A549 (cell line): Measurements from ENCODE around the gene SYNC. TPM values are rescaled to one million over a fixed set of nuclear protein-coding genes. Genes with fewer than 3 reads are reported as not detected.

Source experiments
- ATAC-seq, 2 experiments: fragments of 200-7000 bp in 1 of 2; fragments of >200 bp in 1 of 2; cut with Nextera tagmentation in 1 of 2; cut with Tn5 transposase in 1 of 2; 3 replicates each; pipeline versions ENCODE4 v1.8.0 to v1.9.1; 2018 to 2020; ENCODE audit warnings: mild to moderate bottlenecking in 1 of 2, moderate library complexity in 1 of 2
- CTCF ChIA-PET: fragments of 300-600 bp; sonication (Branson Sonifier 250); formaldehyde crosslinking; extraction: SDS; loops from one replicate; lab custom pipeline; 2021; ENCODE audit warnings: antibody characterized with exemption, inconsistent platforms; lab: Yijun Ruan, JAX
- POLR2A ChIA-PET: fragments of 350-600 bp; formaldehyde crosslinking; extraction: SDS; loops from one replicate; lab custom pipeline; 2021; ENCODE audit warnings: antibody characterized with exemption, inconsistent platforms; lab: Yijun Ruan, JAX
- DNase-seq, 2 experiments: peaks; one replicate each; pipeline versions ENCODE4 v3.0.0 to v3.0.0-alpha.2; 2011 to 2016; ENCODE audit warnings: low read depth in 1 of 2, low spot score in 1 of 2
- FAIRE-seq: peaks from 2 replicates; lab custom pipeline; 2011; peaks lifted over from hg19 to GRCh38; lab: Jason Lieb, UNC
- H3K27ac ChIP-seq, 2 experiments: fragments of >200 bp; sonication (Bioruptor Twin); formaldehyde crosslinking; 3 replicates each; pipeline ENCODE4 v1.5.1; 2016 to 2017
- H3K4me1 ChIP-seq: fragments of >200 bp; sonication (Bioruptor Twin); formaldehyde crosslinking; 3 replicates; pipeline ENCODE4 v1.6.1; 2016
- H3K4me2 ChIP-seq: fragments of >200 bp; sonication (Bioruptor Twin); formaldehyde crosslinking; 3 replicates; pipeline ENCODE4 v1.6.1; 2016
- H3K4me3 ChIP-seq: fragments of >200 bp; sonication (Bioruptor Twin); formaldehyde crosslinking; 3 replicates; pipeline ENCODE4 v1.5.1; 2016
- H3K9me3 ChIP-seq: fragments of >200 bp; sonication (Bioruptor Twin); formaldehyde crosslinking; 3 replicates; pipeline ENCODE4 v1.6.1; 2016
- CBX8 ChIP-seq: fragments of 200-600 bp; sonication (generic); IDR thresholded peaks from 2 replicates; pipeline ENCODE4 v1.6.1; 2016
- CHD4 ChIP-seq: fragments of 200-600 bp; sonication (generic); IDR thresholded peaks from 2 replicates; pipeline ENCODE4 v1.6.1; 2016; ENCODE audit warnings: antibody characterized with exemption, mild to moderate bottlenecking, borderline replicate concordance
- E2F6 ChIP-seq: IDR thresholded peaks from 2 replicates; pipeline ENCODE4 v1.6.1; 2012; ENCODE audit warnings: low read depth, borderline replicate concordance
- EP300 ChIP-seq, 2 experiments: fragments of >200 bp; sonication (Bioruptor Twin); formaldehyde crosslinking; IDR thresholded peaks; 2 replicates in 1 of 2; 3 replicates in 1 of 2; pipeline ENCODE4 v1.6.1; 2016 to 2017
- ESRRA ChIP-seq: fragments of 150-350 bp; IDR thresholded peaks from 2 replicates; pipeline ENCODE4 v1.6.1; 2014; ENCODE audit warnings: mild to moderate bottlenecking, low read length, borderline replicate concordance
- FOXS1 ChIP-seq: fragments of 250-450 bp; sonication (Bioruptor Pico); IDR thresholded peaks from 2 replicates; pipeline ENCODE4 v1.5.0; 2020; ENCODE audit warnings: mild to moderate bottlenecking, moderate library complexity
- HES2 ChIP-seq: fragments of >200 bp; sonication (Bioruptor Twin); formaldehyde crosslinking; IDR thresholded peaks from 2 replicates; pipeline ENCODE4 v1.6.1; 2016
- HOXB13 ChIP-seq: fragments of 250-450 bp; sonication (Bioruptor Pico); IDR thresholded peaks from 2 replicates; pipeline ENCODE4 v1.5.0; 2020; ENCODE audit warnings: low read depth, mild to moderate bottlenecking, moderate library complexity
- JUN ChIP-seq, 2 experiments: fragments of >200 bp; sonication (Bioruptor Twin); formaldehyde crosslinking; IDR thresholded peaks; 2 replicates in 1 of 2; 3 replicates in 1 of 2; pipeline ENCODE4 v1.6.1; 2016 to 2017
- MYC ChIP-seq: IDR thresholded peaks from 2 replicates; pipeline ENCODE4 v1.6.1; 2012; ENCODE audit warnings: mild to moderate bottlenecking, inconsistent platforms, low read length, improper control_type of control experiment, borderline replicate concordance
- NFE2L2 ChIP-seq: fragments of 150-350 bp; conservative IDR thresholded peaks from 2 replicates; pipeline ENCODE4 v1.6.1; 2014; ENCODE audit warnings: low read length
- NR3C1 ChIP-seq: fragments of >200 bp; sonication (Bioruptor Twin); formaldehyde crosslinking; IDR thresholded peaks from 3 replicates; pipeline ENCODE4 v1.6.1; 2017
- POLR2A ChIP-seq: IDR thresholded peaks from 2 replicates; pipeline ENCODE4 v1.6.1; 2012; ENCODE audit warnings: mild to moderate bottlenecking, low read length
- RAD21 ChIP-seq, 2 experiments: fragments of >200 bp in 1 of 2; sonication (Bioruptor Twin) in 1 of 2; formaldehyde crosslinking in 1 of 2; IDR thresholded peaks in 1 of 2; conservative IDR thresholded peaks in 1 of 2; 2 replicates in 1 of 2; 3 replicates in 1 of 2; pipeline ENCODE4 v1.6.1; 2012 to 2018; ENCODE audit warnings: inconsistent platforms in 1 of 2
- RFX5 ChIP-seq: fragments of 450-650 bp; IDR thresholded peaks from 2 replicates; pipeline ENCODE4 v1.7.1; 2014; ENCODE audit warnings: antibody characterized with exemption, mild to moderate bottlenecking, moderate library complexity
- TFCP2L1 ChIP-seq: fragments of 250-450 bp; sonication (Bioruptor Pico); IDR thresholded peaks from 2 replicates; pipeline ENCODE4 v1.5.0; 2021; ENCODE audit warnings: mild to moderate bottlenecking
- USF2 ChIP-seq: fragments of 450-650 bp; IDR thresholded peaks from 2 replicates; pipeline ENCODE4 v1.6.1; 2014; ENCODE audit warnings: antibody characterized with exemption
- ZFP36 ChIP-seq: fragments of 450-650 bp; IDR thresholded peaks from 2 replicates; pipeline ENCODE4 v1.6.1; 2014; ENCODE audit warnings: borderline replicate concordance; ENCODE audit not compliant: partially characterized antibody
- ZNF302 ChIP-seq: fragments of 250-450 bp; sonication (Bioruptor Pico); IDR thresholded peaks from 2 replicates; pipeline ENCODE4 v1.9.0; 2021; ENCODE audit warnings: inconsistent platforms, mild to moderate bottlenecking, moderate library complexity
- WGBS: methylation state at CpG from one replicate; pipeline ENCODE4 v1.1.6; 2017; ENCODE audit errors: missing lambda C conversion rate; 5-methylcytosine and 5-hydroxymethylcytosine counted together
- polyA plus RNA-seq, 4 experiments: library from polyadenylated mRNA; depleted of rRNA in 3 of 4; stranded (reverse); fragments of >200 nt; fragmentation: RNase III in 1 of 4; extraction: RNeasy Plus Mini Kit Qiagen cat#74134 plus additional on column Dnase treatment in 1 of 4; gene quantifications; 2 replicates in 3 of 4; 3 replicates in 1 of 4; pipeline ENCODE4 v1.2.3, GENCODE V29; 2011 to 2017
- TF ChIP-seq, protein P1 (sequence below): fragments of 150-350 bp; IDR thresholded peaks from 2 replicates; pipeline ENCODE4 v1.6.1; 2014; ENCODE audit warnings: low read depth, mild to moderate bottlenecking, low read length
- TF ChIP-seq, protein P2 (sequence below): fragments of 250-450 bp; sonication (Bioruptor Pico); IDR thresholded peaks from 2 replicates; pipeline ENCODE4 v1.5.0; 2021; ENCODE audit warnings: mild to moderate bottlenecking, moderate library complexity, borderline replicate concordance
- TF ChIP-seq, protein P3 (sequence below): IDR thresholded peaks from 2 replicates; pipeline ENCODE4 v1.6.1; 2012
- TF ChIP-seq, protein P4 (sequence below): fragments of >200 bp; sonication (Bioruptor Twin); formaldehyde crosslinking; IDR thresholded peaks from 3 replicates; pipeline ENCODE4 v1.5.1; 2016

Gene SYNC
- polyA plus RNA-seq, 2 of the 4 experiments (the other 2 are of a cell fraction), result 7.7 to 12.0 TPM

DNA sequence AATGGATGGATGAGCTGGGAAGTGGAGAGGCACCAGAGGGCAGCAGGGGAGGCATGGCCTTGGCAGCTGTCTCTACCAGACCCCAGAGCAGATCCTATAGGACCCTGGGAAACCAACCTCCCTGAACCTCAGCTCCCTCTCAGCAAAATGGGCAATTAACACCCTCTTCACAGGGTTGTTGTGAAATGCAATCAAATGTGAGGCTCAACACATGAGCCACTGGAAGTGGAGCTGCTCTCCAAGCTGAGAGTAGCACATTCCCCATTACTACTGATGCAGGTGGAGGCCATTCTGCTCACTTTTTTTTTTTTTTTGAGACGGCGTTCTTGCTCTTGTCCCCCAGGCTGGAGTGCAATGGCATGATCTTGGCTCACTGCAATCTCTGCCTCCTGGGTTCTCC is 6.5 kb upstream of the SYNC start (continued):
- no peak for TF ChIP-seq ZNF302 (CRISPR knock-in tag)

DNA sequence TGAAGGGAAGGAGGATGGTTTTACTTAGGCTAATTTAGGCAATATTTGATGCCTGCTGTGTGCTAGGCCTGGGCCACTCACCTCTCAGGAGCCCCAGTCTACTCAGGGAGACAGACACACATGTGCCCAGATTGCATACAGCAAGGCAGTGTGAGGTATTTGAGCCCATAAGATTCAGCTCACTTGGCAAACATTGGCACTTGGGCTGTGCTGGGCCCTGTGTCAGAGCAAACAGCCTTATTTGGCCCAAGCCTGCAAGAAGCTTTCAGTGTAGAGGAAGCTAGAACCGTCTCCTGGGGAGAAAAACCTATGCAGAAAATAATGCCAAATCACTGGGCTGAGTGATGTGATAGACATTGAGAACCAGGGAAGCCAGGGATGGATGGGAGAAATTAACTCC is 3.9 kb upstream of the SYNC start:
- no peak for TF ChIP-seq USF2
- TF ChIP-seq, protein P1, sequence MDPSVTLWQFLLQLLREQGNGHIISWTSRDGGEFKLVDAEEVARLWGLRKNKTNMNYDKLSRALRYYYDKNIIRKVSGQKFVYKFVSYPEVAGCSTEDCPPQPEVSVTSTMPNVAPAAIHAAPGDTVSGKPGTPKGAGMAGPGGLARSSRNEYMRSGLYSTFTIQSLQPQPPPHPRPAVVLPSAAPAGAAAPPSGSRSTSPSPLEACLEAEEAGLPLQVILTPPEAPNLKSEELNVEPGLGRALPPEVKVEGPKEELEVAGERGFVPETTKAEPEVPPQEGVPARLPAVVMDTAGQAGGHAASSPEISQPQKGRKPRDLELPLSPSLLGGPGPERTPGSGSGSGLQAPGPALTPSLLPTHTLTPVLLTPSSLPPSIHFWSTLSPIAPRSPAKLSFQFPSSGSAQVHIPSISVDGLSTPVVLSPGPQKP, result no peak
- ChIA-PET CTCF (interaction anchor here (0.6 to 12.8 kb wide), 9 partner anchors 10 to 165 kb away, joined by 3 to 383 read pairs (median 4); no protein-coding TSS in a partner anchor), POLR2A (interaction anchor here (0.6 kb wide), 1 partner anchor 31 kb away, joined by 3 read pairs; no protein-coding TSS in a partner anchor)
- Histone ChIP-seq H3K4me2 (no peak overlapping the region), H3K9me3 (0 out of 3 replicates have a peak, but pooled peaks cover 3% of the 10 kb centered on the region), H3K27ac (peak overlapping the region; percentile 92 to 100), H3K4me3 (no peak overlapping the region), H3K4me1 (peaks cover 38% of the 10 kb centered on the region)
- FAIRE-seq, result no peak
- no peak for ATAC-seq
- DNase-seq, result no peak
- WGBS, result 44% methylated on average over 1 of the region's 1 CpG

GRCh38 chr1:32705516-32705915 is 2.9 kb upstream of the SYNC start:
- Histone ChIP-seq H3K4me2 (no peak overlapping the region), H3K9me3 (0 out of 3 replicates have a peak, but pooled peaks cover 3% of the 10 kb centered on the region), H3K27ac (peak overlapping the region; percentile 92 to 100), H3K4me1 (peaks cover 43% of the 10 kb centered on the region), H3K4me3 (no peak overlapping the region)
- no peak for ATAC-seq
- FAIRE-seq, result no peak
- no peak for DNase-seq
- POLR2A ChIA-PET, result no interaction called here
- CTCF ChIA-PET, result interaction anchor here (0.8 to 12.8 kb wide), 5 partner anchors 11 to 70 kb away, joined by 3 to 383 read pairs (median 4); no protein-coding TSS in a partner anchor
- TF ChIP-seq POLR2A, result no peak
- TF ChIP-seq EP300 (IDR thresholded peaks at IDR 0.05), result no peak
- TF ChIP-seq HES2, result no peak
- no peak for TF ChIP-seq RFX5
- TF ChIP-seq CHD4, result no peak
- no peak for TF ChIP-seq NFE2L2
- TF ChIP-seq HOXB13, result no peak
- no peak for TF ChIP-seq RAD21 (conservative IDR thresholded peaks at IDR 0.05 in 1 of 2, IDR thresholded peaks at IDR 0.05 in 1 of 2)
- WGBS, result 95% methylated on average over 4 of the region's 7 CpGs

DNA sequence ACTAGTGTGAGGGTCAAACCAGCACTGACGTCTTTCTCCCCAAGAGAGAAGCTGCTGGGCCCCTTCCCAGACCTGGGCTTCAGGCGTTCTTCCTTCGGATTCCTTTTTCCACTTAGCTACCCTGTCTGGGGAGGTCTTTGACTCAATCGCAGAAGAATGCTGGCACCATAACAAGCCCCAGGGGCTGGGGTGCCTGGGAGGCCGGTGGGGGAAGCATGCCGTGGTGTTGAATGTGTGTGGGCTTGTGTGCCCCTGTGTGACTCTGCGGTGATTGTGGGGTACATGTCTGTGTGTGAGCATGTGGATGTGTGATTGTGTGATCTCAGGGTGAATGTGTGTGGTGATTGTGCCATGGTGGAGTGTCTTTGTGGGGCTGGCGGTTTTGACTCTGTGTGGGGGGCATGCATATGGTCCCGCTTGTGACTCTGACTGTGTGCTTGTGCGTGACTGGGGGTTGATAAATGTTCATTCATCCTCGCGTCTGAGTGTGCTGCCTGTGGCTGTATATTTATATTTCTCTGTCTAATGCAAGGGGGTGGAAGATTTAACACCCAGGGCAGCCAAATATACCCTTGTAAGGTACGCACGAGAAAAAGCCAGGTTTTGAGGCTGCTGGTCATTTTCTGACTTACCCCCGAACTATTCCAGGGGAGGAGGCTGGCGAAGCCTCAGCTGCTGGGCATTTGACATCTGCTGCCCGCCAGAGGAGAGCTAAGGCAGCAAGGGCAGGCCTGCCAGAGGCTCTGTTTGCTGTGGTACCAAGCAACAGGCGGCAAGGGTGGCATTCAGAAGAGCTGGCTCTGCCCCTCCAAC is 1.1 kb upstream of the SYNC start:
- CTCF ChIA-PET, result interaction anchor here (1.6 to 12.8 kb wide), 3 partner anchors 8 to 72 kb away, joined by 5 to 383 read pairs (median 29); no protein-coding TSS in a partner anchor
- Histone ChIP-seq H3K9me3 (0 out of 3 replicates have a peak, but pooled peaks cover 3% of the 10 kb centered on the region), H3K27ac (peak overlapping the region; percentile 92 to 100), H3K4me2 (peak overlapping the region; percentile 83), H3K4me1 (peaks cover 43% of the 10 kb centered on the region), H3K4me3 (peak overlapping the region; percentile 64)
- FAIRE-seq (no peak), ATAC-seq (peak; percentile 68 to 73), DNase-seq (peak; percentile 51 to 70)
- WGBS, result 11% methylated on average over 18 of the region's 18 CpGs
- POLR2A ChIA-PET, result interaction anchor here (0.6 to 1.6 kb wide), 3 partner anchors 9 to 71 kb away, joined by 3 to 4 read pairs (median 4); partner anchors contain the start of gene RBBP4
- TF ChIP-seq, protein P2, sequence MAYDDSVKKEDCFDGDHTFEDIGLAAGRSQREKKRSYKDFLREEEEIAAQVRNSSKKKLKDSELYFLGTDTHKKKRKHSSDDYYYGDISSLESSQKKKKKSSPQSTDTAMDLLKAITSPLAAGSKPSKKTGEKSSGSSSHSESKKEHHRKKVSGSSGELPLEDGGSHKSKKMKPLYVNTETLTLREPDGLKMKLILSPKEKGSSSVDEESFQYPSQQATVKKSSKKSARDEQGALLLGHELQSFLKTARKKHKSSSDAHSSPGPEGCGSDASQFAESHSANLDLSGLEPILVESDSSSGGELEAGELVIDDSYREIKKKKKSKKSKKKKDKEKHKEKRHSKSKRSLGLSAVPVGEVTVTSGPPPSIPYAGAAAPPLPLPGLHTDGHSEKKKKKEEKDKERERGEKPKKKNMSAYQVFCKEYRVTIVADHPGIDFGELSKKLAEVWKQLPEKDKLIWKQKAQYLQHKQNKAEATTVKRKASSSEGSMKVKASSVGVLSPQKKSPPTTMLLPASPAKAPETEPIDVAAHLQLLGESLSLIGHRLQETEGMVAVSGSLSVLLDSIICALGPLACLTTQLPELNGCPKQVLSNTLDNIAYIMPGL (CRISPR knock-in tag), result no peak
- TF ChIP-seq EP300 (IDR thresholded peaks at IDR 0.05), result peak; percentile 62 to 87; a peak in 4 of 5 replicates
- no peak for TF ChIP-seq E2F6
- no peak for TF ChIP-seq TFCP2L1 (CRISPR knock-in tag)
- TF ChIP-seq JUN (IDR thresholded peaks at IDR 0.05), result peak; percentile 71 to 75; a peak in 4 of 5 replicates
- TF ChIP-seq, protein P3, sequence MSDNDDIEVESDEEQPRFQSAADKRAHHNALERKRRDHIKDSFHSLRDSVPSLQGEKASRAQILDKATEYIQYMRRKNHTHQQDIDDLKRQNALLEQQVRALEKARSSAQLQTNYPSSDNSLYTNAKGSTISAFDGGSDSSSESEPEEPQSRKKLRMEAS, result 0 out of 2 replicates have a peak, but pooled peaks have one; percentile 13
- TF ChIP-seq FOXS1, result no peak
- TF ChIP-seq, protein P4, sequence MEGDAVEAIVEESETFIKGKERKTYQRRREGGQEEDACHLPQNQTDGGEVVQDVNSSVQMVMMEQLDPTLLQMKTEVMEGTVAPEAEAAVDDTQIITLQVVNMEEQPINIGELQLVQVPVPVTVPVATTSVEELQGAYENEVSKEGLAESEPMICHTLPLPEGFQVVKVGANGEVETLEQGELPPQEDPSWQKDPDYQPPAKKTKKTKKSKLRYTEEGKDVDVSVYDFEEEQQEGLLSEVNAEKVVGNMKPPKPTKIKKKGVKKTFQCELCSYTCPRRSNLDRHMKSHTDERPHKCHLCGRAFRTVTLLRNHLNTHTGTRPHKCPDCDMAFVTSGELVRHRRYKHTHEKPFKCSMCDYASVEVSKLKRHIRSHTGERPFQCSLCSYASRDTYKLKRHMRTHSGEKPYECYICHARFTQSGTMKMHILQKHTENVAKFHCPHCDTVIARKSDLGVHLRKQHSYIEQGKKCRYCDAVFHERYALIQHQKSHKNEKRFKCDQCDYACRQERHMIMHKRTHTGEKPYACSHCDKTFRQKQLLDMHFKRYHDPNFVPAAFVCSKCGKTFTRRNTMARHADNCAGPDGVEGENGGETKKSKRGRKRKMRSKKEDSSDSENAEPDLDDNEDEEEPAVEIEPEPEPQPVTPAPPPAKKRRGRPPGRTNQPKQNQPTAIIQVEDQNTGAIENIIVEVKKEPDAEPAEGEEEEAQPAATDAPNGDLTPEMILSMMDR, result no peak
- TF ChIP-seq ESRRA, result no peak
- no peak for TF ChIP-seq CBX8
- TF ChIP-seq ZFP36, result no peak
- TF ChIP-seq NR3C1, result no peak
- no peak for TF ChIP-seq MYC
